H1 (cell line): ENCODE data around the gene PDE4D. TPM values are rescaled to one million over a fixed set of nuclear protein-coding genes. Genes with fewer than 3 reads are reported as not detected.

Experiments
- CTCF ChIA-PET: fragments of 300-600 bp; sonication (Branson Sonifier 250); formaldehyde crosslinking; loops from one replicate; lab custom pipeline; 2021; ENCODE audit not compliant: partially characterized antibody; lab: Charles Lee
- POLR2A ChIA-PET: fragments of 300-600 bp; sonication (Branson Sonifier 250); formaldehyde crosslinking; loops from one replicate; lab custom pipeline; 2021; ENCODE audit warnings: inconsistent platforms; ENCODE audit not compliant: partially characterized antibody; lab: Charles Lee
- DNase-seq, 2 experiments: peaks; one replicate each; pipeline versions ENCODE4 v3.0.0 to v3.0.0-alpha.2; 2010 to 2022; ENCODE audit warnings: low spot score in 2 of 2, low read depth in 1 of 2, mixed read lengths in 1 of 2
- FAIRE-seq: peaks from 2 replicates; lab custom pipeline; 2011; peaks lifted over from hg19 to GRCh38; lab: Jason Lieb, UNC
- H2AFZ ChIP-seq: 2 replicates; pipeline ENCODE4 v1.8.1; 2012; ENCODE audit warnings: low read length, inconsistent platforms
- H2AK5ac ChIP-seq: 2 replicates; pipeline ENCODE4 v1.6.1; 2013; ENCODE audit warnings: low read depth, low read length
- H2BK120ac ChIP-seq: replicated peaks from 2 replicates; pipeline ENCODE3; 2013; ENCODE audit warnings: low read depth, low read length, inconsistent platforms
- H2BK12ac ChIP-seq: 2 replicates; pipeline ENCODE4 v1.6.1; 2013; ENCODE audit warnings: low read depth, low read length
- H2BK15ac ChIP-seq: 2 replicates; pipeline ENCODE4 v1.6.1; 2013; ENCODE audit warnings: low read length
- H2BK20ac ChIP-seq: 2 replicates; pipeline ENCODE4 v1.6.1; 2013; ENCODE audit warnings: low read length
- H2BK5ac ChIP-seq: 2 replicates; pipeline ENCODE4 v1.6.1; 2013; ENCODE audit warnings: low read depth, low read length
- H3K14ac ChIP-seq: 2 replicates; pipeline ENCODE4 v1.6.1; 2013; ENCODE audit warnings: inconsistent platforms; ENCODE audit not compliant: insufficient read length
- H3K18ac ChIP-seq: 2 replicates; pipeline ENCODE4 v1.6.1; 2013; ENCODE audit warnings: low read length; ENCODE audit errors: extremely low read depth
- H3K23ac ChIP-seq: 2 replicates; pipeline ENCODE4 v1.6.1; 2013; ENCODE audit warnings: inconsistent platforms; ENCODE audit not compliant: insufficient read length
- H3K23me2 ChIP-seq: 2 replicates; pipeline ENCODE4 v1.6.1; 2013; ENCODE audit warnings: low read depth, low read length
- H3K27ac ChIP-seq: 2 replicates; pipeline ENCODE4 v1.6.1; 2011; ENCODE audit warnings: low read depth, low read length, inconsistent platforms
- H3K27me3 ChIP-seq, 4 experiments: replicated peaks in 1 of 4; 1 replicate in 1 of 4; 2 replicates in 3 of 4; pipeline versions ENCODE4 v1.6.1 to v1.8.1; 2011 to 2013; ENCODE audit warnings: low read length in 3 of 4, mild to moderate bottlenecking in 3 of 4, inconsistent platforms in 2 of 4, mixed read lengths in 2 of 4, moderate library complexity in 1 of 4; ENCODE audit not compliant: control insufficient read depth in 3 of 4, insufficient read depth in 3 of 4; ENCODE audit errors: extremely low read depth in 1 of 4
- H3K36me3 ChIP-seq, 4 experiments: 2 replicates each; pipeline versions ENCODE4 v1.6.1 to v1.8.1; 2011 to 2013; ENCODE audit warnings: mild to moderate bottlenecking in 4 of 4, low read length in 3 of 4, moderate library complexity in 2 of 4, control low read depth in 1 of 4, inconsistent platforms in 1 of 4; ENCODE audit not compliant: insufficient read depth in 4 of 4, control insufficient read depth in 2 of 4
- H3K4ac ChIP-seq: replicated peaks from 2 replicates; pipeline ENCODE3; 2013; ENCODE audit warnings: low read length, low read depth, mixed read lengths, inconsistent platforms; ENCODE audit not compliant: insufficient read length
- H3K4me1 ChIP-seq, 4 experiments: replicated peaks in 1 of 4; 1 replicate in 1 of 4; 2 replicates in 3 of 4; pipeline versions ENCODE4 v1.6.1 to v1.8.1; 2011 to 2013; ENCODE audit warnings: low read length in 3 of 4, inconsistent platforms in 2 of 4, mixed read lengths in 1 of 4; ENCODE audit not compliant: insufficient read depth in 4 of 4, control insufficient read depth in 3 of 4
- H3K4me2 ChIP-seq, 2 experiments: 2 replicates each; pipeline versions ENCODE4 v1.6.1 to v1.8.1; 2011 to 2013; ENCODE audit warnings: low read depth in 2 of 2, low read length in 2 of 2, control low read depth in 1 of 2, inconsistent platforms in 1 of 2, mild to moderate bottlenecking in 1 of 2; ENCODE audit not compliant: insufficient read depth in 1 of 2
- H3K4me3 ChIP-seq, 4 experiments: fragments of 200-600, 300-600 bp in 1 of 4; sonication (generic), shearing (Covaris generic), sonication (Bioruptor Twin) in 1 of 4; 2 replicates each; pipeline versions ENCODE4 v1.5.1 to v1.8.1; 2011 to 2016; ENCODE audit warnings: low read length in 4 of 4, low read depth in 3 of 4, control low read depth in 2 of 4, inconsistent platforms in 2 of 4, mild to moderate bottlenecking in 2 of 4, mixed read lengths in 1 of 4, moderate library complexity in 1 of 4; ENCODE audit not compliant: insufficient read depth in 2 of 4; ENCODE audit errors: extremely low read depth in 1 of 4
- H3K56ac ChIP-seq: replicated peaks from 2 replicates; pipeline ENCODE3; 2013; ENCODE audit warnings: low read depth, mild to moderate bottlenecking, mixed read lengths, low read length, inconsistent platforms; ENCODE audit not compliant: insufficient read length
- H3K79me1 ChIP-seq: 2 replicates; pipeline ENCODE4 v1.6.1; 2013; ENCODE audit warnings: low read depth, low read length, control low read depth
- H3K79me2 ChIP-seq, 2 experiments: 2 replicates each; pipeline versions ENCODE4 v1.6.1 to v1.8.1; 2012 to 2013; ENCODE audit warnings: low read length in 2 of 2, mild to moderate bottlenecking in 2 of 2, inconsistent platforms in 1 of 2; ENCODE audit not compliant: insufficient read depth in 2 of 2, control insufficient read depth in 1 of 2
- H3K9ac ChIP-seq, 4 experiments: replicated peaks in 1 of 4; 1 replicate in 1 of 4; 2 replicates in 3 of 4; pipeline versions ENCODE4 v1.6.1 to v1.8.1; 2011 to 2013; ENCODE audit warnings: low read depth in 3 of 4, low read length in 3 of 4, control low read depth in 2 of 4, mild to moderate bottlenecking in 2 of 4, moderate library complexity in 2 of 4, inconsistent platforms in 1 of 4; ENCODE audit errors: extremely low read depth in 1 of 4
- H3K9me3 ChIP-seq, 2 experiments: 2 replicates each; pipeline versions ENCODE4 v1.6.1 to v1.8.1; 2012 to 2013; ENCODE audit warnings: mild to moderate bottlenecking in 2 of 2, moderate library complexity in 2 of 2, control low read depth in 1 of 2, inconsistent platforms in 1 of 2, low read depth in 1 of 2, low read length in 1 of 2, mixed read lengths in 1 of 2; ENCODE audit not compliant: insufficient read depth in 2 of 2
- H4K20me1 ChIP-seq, 2 experiments: replicated peaks in 1 of 2; 2 replicates each; pipeline versions ENCODE3 to v1.8.1; 2011 to 2013; ENCODE audit warnings: inconsistent platforms in 2 of 2, low read length in 2 of 2, mild to moderate bottlenecking in 1 of 2; ENCODE audit not compliant: insufficient read depth in 2 of 2, control insufficient read depth in 1 of 2
- H4K5ac ChIP-seq: 2 replicates; pipeline ENCODE4 v1.6.1; 2013; ENCODE audit warnings: low read length, low read depth, mixed read lengths, inconsistent platforms; ENCODE audit not compliant: insufficient read length
- H4K8ac ChIP-seq: 2 replicates; pipeline ENCODE4 v1.8.0; 2013; ENCODE audit warnings: mild to moderate bottlenecking, moderate library complexity, low read length, inconsistent platforms; ENCODE audit not compliant: insufficient read depth; ENCODE audit errors: extremely low read depth
- H4K91ac ChIP-seq: replicated peaks from 2 replicates; pipeline ENCODE3; 2013; ENCODE audit warnings: low read length, mixed read lengths, inconsistent platforms; ENCODE audit not compliant: insufficient read length
- ATF2 ChIP-seq: IDR thresholded peaks from 2 replicates; pipeline ENCODE4 v1.6.1; 2012; ENCODE audit warnings: low read length, inconsistent platforms
- GTF2F1 ChIP-seq: IDR thresholded peaks from 2 replicates; pipeline ENCODE4 v1.6.1; 2012; ENCODE audit warnings: low read depth, low read length, improper control_type of control experiment, borderline replicate concordance
- KDM4A ChIP-seq: IDR thresholded peaks from one replicate; pipeline ENCODE4 v1.7.1; 2012; ENCODE audit warnings: low read depth, mild to moderate bottlenecking, moderate library complexity, low read length, inconsistent platforms; ENCODE audit not compliant: severe bottlenecking
- MAX ChIP-seq: IDR thresholded peaks from 2 replicates; pipeline ENCODE4 v1.6.1; 2012; ENCODE audit warnings: inconsistent platforms
- RNF2 ChIP-seq: fragments of 200-900, 300-1000 bp; sonication (generic); IDR thresholded peaks from 2 replicates; pipeline ENCODE4 v1.7.1; 2016; ENCODE audit warnings: borderline replicate concordance, low read depth, mild to moderate bottlenecking, antibody characterized with exemption, low read length; ENCODE audit not compliant: poor library complexity, severe bottlenecking; ENCODE audit errors: missing control alignments
- SIX5 ChIP-seq: IDR thresholded peaks from 2 replicates; pipeline ENCODE4 v1.6.1; 2011; ENCODE audit warnings: mild to moderate bottlenecking, low read depth, low read length
- TAF7 ChIP-seq: optimal IDR thresholded peaks from 2 replicates; pipeline ENCODE3; 2011; ENCODE audit warnings: low read depth, mild to moderate bottlenecking, inconsistent platforms, low read length, moderate library complexity, borderline replicate concordance
- ZNF274 ChIP-seq: IDR thresholded peaks from 2 replicates; pipeline ENCODE4 v1.7.0; 2012; ENCODE audit warnings: low read length, borderline replicate concordance; ENCODE audit errors: extremely low read depth
- WGBS, 2 experiments: shearing (Covaris generic) in 1 of 2; methylation state at CpG; one replicate each; pipeline versions ENCODE4 v1.1.6 to v1.1.7; 2013 to 2015; ENCODE audit warnings: low lambda C conversion rate in 2 of 2, mixed read lengths in 2 of 2, inconsistent platforms in 1 of 2, low coverage in 1 of 2, missing lambda C conversion rate in 1 of 2; ENCODE audit not compliant: insufficient replicate concordance in 2 of 2, insufficient coverage in 1 of 2, insufficient read length in 1 of 2; ENCODE audit errors: extremely low coverage in 1 of 2, missing lambda C conversion rate in 1 of 2; 5-methylcytosine and 5-hydroxymethylcytosine counted together
- polyA plus RNA-seq, 7 experiments: library from polyadenylated mRNA; depleted of rRNA in 3 of 7; stranded (reverse) in 5 of 7; unstranded in 2 of 7; fragments of >200 nt in 5 of 7; fragments of 200-250 nt in 2 of 7; gene quantifications; 1 replicate in 5 of 7; 2 replicates in 1 of 7; 4 replicates in 1 of 7; pipeline versions ENCODE4 v1.2.1 to v1.2.3, GENCODE V29; 2011 to 2013; ENCODE audit warnings: missing spikeins in 2 of 7, mixed read lengths in 2 of 7
- total RNA-seq: library from RNA; stranded (reverse); fragmentation: NEBNext Ultra II Directional; extraction: Animal tissue kit (Norgen Biotek cat#: 25700); gene quantifications from 2 replicates; pipeline ENCODE4 v1.2.1, GENCODE V29; 2021

PDE4D gene
- total and polyA plus RNA-seq, 2 of the 8 experiments (the other 6 are each of a cell fraction or from before 2014, with no cell fraction given): 2.3 to 3.7 TPM

GRCh38 chr5:59772757-59773156, 120.8 kb downstream of the PDE4D start:
- Histone ChIP-seq H3K27me3 (peaks cover 4 to 12% (median 10%) of the 10 kb centered on the region in 4 experiments; a peak in 6 of 7 replicates), H4K20me1 (no peaks in the 10 kb centered on the region), H2BK20ac (no peak overlapping the region), H3K9me3 (no peaks in the 10 kb centered on the region), H3K27ac (no peak overlapping the region), H3K14ac (no peak overlapping the region), H3K4me3 (no peak overlapping the region), H3K18ac (no peak overlapping the region), H3K23me2 (peaks cover 8% of the 10 kb centered on the region), H3K9ac (no peak overlapping the region), H3K56ac (no peak overlapping the region), H3K4ac (no peak overlapping the region), H2BK5ac (no peak overlapping the region), H2AK5ac (no peak overlapping the region), H4K8ac (no peak overlapping the region), H3K4me2 (no peak overlapping the region), H4K5ac (no peak overlapping the region), H2AFZ (no peak overlapping the region), H3K79me2 (no peaks in the 10 kb centered on the region), H2BK15ac (no peak overlapping the region), H3K79me1 (no peaks in the 10 kb centered on the region), H2BK120ac (no peak overlapping the region), H2BK12ac (no peak overlapping the region), H4K91ac (no peak overlapping the region), H3K4me1 (peaks cover 0 to 4% (median 2%) of the 10 kb centered on the region in 4 experiments; a peak in 3 of 7 replicates), H3K23ac (no peak overlapping the region), H3K36me3 (no peaks in the 10 kb centered on the region)
- DNase-seq: no peak
- ChIA-PET CTCF (no interaction called here), POLR2A (no interaction called here)
- TF ChIP-seq MAX (no peak), TAF7 (no peak), ZNF274 (no peak), KDM4A (no peak), GTF2F1 (no peak), RNF2 (no peak), SIX5 (no peak), ATF2 (no peak)
- 83% methylated on average over 2 of the region's 2 CpGs; no CpG with 5 or more reads in 1 of the 2 experiments for WGBS, 2 experiments
- no peak for FAIRE-seq
